ENCODE measurements around the gene FAF2.
A peak's percentile ranks its signal among the peaks of the same experiment; 100 is the strongest.

The FAF2 gene

GRCh38 chr5:176513788-176514187 is 65.6 kb downstream of the FAF2 start:
- no CpG with 5 or more reads among the region's 12 CpGs for WGBS (ENCODE audit: extremely low coverage, insufficient coverage, insufficient read length)
- no peak overlapping the region for H3K4me2 ChIP-seq (ENCODE audit: low read length)

GRCh38 chr5:176514244-176514950 is 66.2 kb downstream of the FAF2 start:
- H2AFZ ChIP-seq (ENCODE audit: insufficient read depth, low read length, poor library complexity): no peak overlapping the region
- H4K8ac ChIP-seq (ENCODE audit: low read depth, low read length): no peak overlapping the region
- no peaks in the 10 kb centered on the region for H3K27me3 ChIP-seq (ENCODE audit: insufficient read depth, low read length)
- no peak overlapping the region for H2BK12ac ChIP-seq (ENCODE audit: low read length)
- peaks cover 0 to 1% of the 10 kb centered on the region in 2 experiments for H3K4me1 ChIP-seq (ENCODE audit: control insufficient read depth in 1 of 2, insufficient read depth in 2 of 2, low read length in 2 of 2)
- no peak overlapping the region for H3K4ac ChIP-seq (ENCODE audit: low read depth, low read length)
- H2AK5ac ChIP-seq (ENCODE audit: low read length): no peak overlapping the region
- no peak overlapping the region for H2BK5ac ChIP-seq (ENCODE audit: low read depth, low read length, poor library complexity)
- no peaks in the 10 kb centered on the region for H3K79me2 ChIP-seq (ENCODE audit: control insufficient read depth, insufficient read depth, low read length, poor library complexity)
- H4K91ac ChIP-seq (ENCODE audit: low read depth, low read length): no peak overlapping the region
- H3K9ac ChIP-seq (ENCODE audit: low read length): no peak overlapping the region
- peak in 1 of 2 donors; percentile 50 for DNase-seq
- H3K79me1 ChIP-seq (ENCODE audit: low read length): peaks cover 2% of the 10 kb centered on the region
- no peak overlapping the region for H2BK120ac ChIP-seq (ENCODE audit: insufficient read depth, low read length, poor library complexity)
- H4K12ac ChIP-seq (ENCODE audit: low read depth, low read length): no peak overlapping the region
- H3K18ac ChIP-seq (ENCODE audit: low read length): no peak overlapping the region
- no peak overlapping the region for H3K23ac ChIP-seq (ENCODE audit: low read length)
- H3K4me3 ChIP-seq (ENCODE audit: low read depth, low read length): no peak overlapping the region
- no peak overlapping the region for H3K27ac ChIP-seq (ENCODE audit: low read depth, low read length)
- H3K4me2 ChIP-seq (ENCODE audit: low read length): no peak overlapping the region
- H3K9me3 ChIP-seq (ENCODE audit: insufficient read depth, low read depth, low read length): no peaks in the 10 kb centered on the region
- no CpG with 5 or more reads among the region's 11 CpGs for WGBS (ENCODE audit: extremely low coverage, insufficient coverage, insufficient read length)
- no peak overlapping the region for H3K14ac ChIP-seq (ENCODE audit: low read length)
- H3K36me3 ChIP-seq (ENCODE audit: control insufficient read depth in 1 of 2, insufficient read depth in 2 of 2, low read length in 2 of 2): peaks cover 0 to under 1% of the 10 kb centered on the region in 2 experiments

More at GRCh38 chr5:176513788-176514187, 65.6 kb downstream of the FAF2 start:
- no peak overlapping the region for H2AK5ac ChIP-seq (ENCODE audit: low read length)
- no peak overlapping the region for H2BK120ac ChIP-seq (ENCODE audit: insufficient read depth, low read length, poor library complexity)
- no peak overlapping the region for H4K91ac ChIP-seq (ENCODE audit: low read depth, low read length)
- DNase-seq: no peak
- H2AFZ ChIP-seq (ENCODE audit: insufficient read depth, low read length, poor library complexity): no peak overlapping the region
- peaks cover 2 to 6% of the 10 kb centered on the region in 2 experiments for H3K36me3 ChIP-seq (ENCODE audit: control insufficient read depth in 1 of 2, insufficient read depth in 2 of 2, low read length in 2 of 2)
- H3K4me3 ChIP-seq (ENCODE audit: low read depth, low read length): no peak overlapping the region
- no peak overlapping the region for H4K12ac ChIP-seq (ENCODE audit: low read depth, low read length)
- no peak overlapping the region for H3K27ac ChIP-seq (ENCODE audit: low read depth, low read length)
- H3K79me1 ChIP-seq (ENCODE audit: low read length): peaks cover 2% of the 10 kb centered on the region
- H3K27me3 ChIP-seq (ENCODE audit: insufficient read depth, low read length): no peaks in the 10 kb centered on the region
- no peak overlapping the region for H4K8ac ChIP-seq (ENCODE audit: low read depth, low read length)
- H3K18ac ChIP-seq (ENCODE audit: low read length): no peak overlapping the region
- H3K23ac ChIP-seq (ENCODE audit: low read length): no peak overlapping the region
- peaks cover 0 to 1% of the 10 kb centered on the region in 2 experiments for H3K4me1 ChIP-seq (ENCODE audit: control insufficient read depth in 1 of 2, insufficient read depth in 2 of 2, low read length in 2 of 2)
- no peak overlapping the region for H3K9ac ChIP-seq (ENCODE audit: low read length)
- no peak overlapping the region for H2BK5ac ChIP-seq (ENCODE audit: low read depth, low read length, poor library complexity)
- no peaks in the 10 kb centered on the region for H3K79me2 ChIP-seq (ENCODE audit: control insufficient read depth, insufficient read depth, low read length, poor library complexity)
- H3K4ac ChIP-seq (ENCODE audit: low read depth, low read length): no peak overlapping the region
- H2BK12ac ChIP-seq (ENCODE audit: low read length): no peak overlapping the region
- no peaks in the 10 kb centered on the region for H3K9me3 ChIP-seq (ENCODE audit: insufficient read depth, low read depth, low read length)
- no peak overlapping the region for H3K14ac ChIP-seq (ENCODE audit: low read length)

- Histone ChIP-seq H2AK5ac (ENCODE audit: low read length) (no peak overlapping the region), H4K8ac (ENCODE audit: low read depth, low read length) (no peak overlapping the region), H3K4me3 (ENCODE audit: low read depth, low read length) (no peak overlapping the region), H3K4me1 (ENCODE audit: control insufficient read depth in 1 of 2, insufficient read depth in 2 of 2, low read length in 2 of 2) (peaks cover 0 to 1% of the 10 kb centered on the region in 2 experiments), H2BK5ac (ENCODE audit: low read depth, low read length, poor library complexity) (no peak overlapping the region), H3K36me3 (ENCODE audit: control insufficient read depth in 1 of 2, insufficient read depth in 2 of 2, low read length in 2 of 2) (no peaks in the 10 kb centered on the region), H4K12ac (ENCODE audit: low read depth, low read length) (no peak overlapping the region), H3K9me3 (ENCODE audit: insufficient read depth, low read depth, low read length) (peaks cover 3% of the 10 kb centered on the region), H2BK120ac (ENCODE audit: insufficient read depth, low read length, poor library complexity) (no peak overlapping the region), H3K14ac (ENCODE audit: low read length) (no peak overlapping the region), H3K27me3 (ENCODE audit: insufficient read depth, low read length) (no peaks in the 10 kb centered on the region), H2AFZ (ENCODE audit: insufficient read depth, low read length, poor library complexity) (no peak overlapping the region), H3K4ac (ENCODE audit: low read depth, low read length) (no peak overlapping the region), H3K23ac (ENCODE audit: low read length) (no peak overlapping the region), H4K91ac (ENCODE audit: low read depth, low read length) (no peak overlapping the region), H3K79me1 (ENCODE audit: low read length) (peaks cover 2% of the 10 kb centered on the region), H3K79me2 (ENCODE audit: control insufficient read depth, insufficient read depth, low read length, poor library complexity) (no peaks in the 10 kb centered on the region), H3K4me2 (ENCODE audit: low read length) (no peak overlapping the region), H3K27ac (ENCODE audit: low read depth, low read length) (no peak overlapping the region), H2BK12ac (ENCODE audit: low read length) (no peak overlapping the region), H3K18ac (ENCODE audit: low read length) (no peak overlapping the region), H3K9ac (ENCODE audit: low read length) (no peak overlapping the region)
- no peak for DNase-seq
- WGBS (ENCODE audit: extremely low coverage, insufficient coverage, insufficient read length): no CpG with 5 or more reads among the region's 4 CpGs
Observed at GRCh38 chr5:176515396-176515795, 67.2 kb downstream of the FAF2 start.

- Histone ChIP-seq H3K14ac (ENCODE audit: low read length) (no peak overlapping the region), H2AFZ (ENCODE audit: insufficient read depth, low read length, poor library complexity) (no peak overlapping the region), H3K9me3 (ENCODE audit: insufficient read depth, low read depth, low read length) (peaks cover 3% of the 10 kb centered on the region), H3K4ac (ENCODE audit: low read depth, low read length) (no peak overlapping the region), H3K36me3 (ENCODE audit: control insufficient read depth in 1 of 2, insufficient read depth in 2 of 2, low read length in 2 of 2) (no peaks in the 10 kb centered on the region), H4K12ac (ENCODE audit: low read depth, low read length) (no peak overlapping the region), H3K23ac (ENCODE audit: low read length) (no peak overlapping the region), H3K18ac (ENCODE audit: low read length) (no peak overlapping the region), H2AK5ac (ENCODE audit: low read length) (no peak overlapping the region), H3K79me1 (ENCODE audit: low read length) (peaks cover 2% of the 10 kb centered on the region), H2BK120ac (ENCODE audit: insufficient read depth, low read length, poor library complexity) (no peak overlapping the region), H3K9ac (ENCODE audit: low read length) (no peak overlapping the region), H2BK12ac (ENCODE audit: low read length) (no peak overlapping the region), H4K91ac (ENCODE audit: low read depth, low read length) (no peak overlapping the region), H3K4me1 (ENCODE audit: control insufficient read depth in 1 of 2, insufficient read depth in 2 of 2, low read length in 2 of 2) (peaks cover 0 to 1% of the 10 kb centered on the region in 2 experiments), H3K79me2 (ENCODE audit: control insufficient read depth, insufficient read depth, low read length, poor library complexity) (no peaks in the 10 kb centered on the region), H3K27me3 (ENCODE audit: insufficient read depth, low read length) (no peaks in the 10 kb centered on the region), H2BK5ac (ENCODE audit: low read depth, low read length, poor library complexity) (no peak overlapping the region), H3K4me3 (ENCODE audit: low read depth, low read length) (no peak overlapping the region), H4K8ac (ENCODE audit: low read depth, low read length) (no peak overlapping the region), H3K27ac (ENCODE audit: low read depth, low read length) (no peak overlapping the region), H3K4me2 (ENCODE audit: low read length) (no peak overlapping the region)
- WGBS (ENCODE audit: extremely low coverage, insufficient coverage, insufficient read length): no CpG with 5 or more reads among the region's 7 CpGs
- no peak for DNase-seq
Observed at GRCh38 chr5:176517053-176517661, 69.0 kb downstream of the FAF2 start.
